SU-DHL-6 (cell line): Measurements from ENCODE around the gene EFNA4.

Source experiments
- H2AFZ ChIP-seq: fragments of 200-600 bp; sonication (generic); 2 replicates; pipeline ENCODE4 v1.6.1; 2014; ENCODE audit warnings: low read depth, mild to moderate bottlenecking, moderate library complexity, mixed read lengths, antibody characterized with exemption, low read length; ENCODE audit not compliant: severe bottlenecking
- H3F3A ChIP-seq: fragments of 200-600 bp; shearing (Covaris generic); 2 replicates; pipeline ENCODE4 v1.6.0; 2016; ENCODE audit warnings: antibody characterized with exemption, mild to moderate bottlenecking; ENCODE audit not compliant: insufficient read depth
- H3K27ac ChIP-seq: fragments of 200-600 bp; sonication (generic); 2 replicates; pipeline ENCODE4 v1.5.1; 2016; ENCODE audit warnings: low read depth, mild to moderate bottlenecking, low read length, moderate library complexity, mixed read lengths
- H3K27me3 ChIP-seq: fragments of 200-600 bp; sonication (generic), shearing (Covaris generic); 2 replicates; pipeline ENCODE4 v1.6.0; 2014; ENCODE audit warnings: mild to moderate bottlenecking, low read length
- H3K36me3 ChIP-seq: fragments of 200-600 bp; sonication (generic); 2 replicates; pipeline ENCODE4 v1.6.1; 2014; ENCODE audit warnings: mild to moderate bottlenecking, low read length, mixed read lengths
- H3K4me2 ChIP-seq: fragments of 300-600, 200-600 bp; shearing (Covaris generic), sonication (generic); 2 replicates; pipeline ENCODE4 v1.6.0; 2014; ENCODE audit warnings: low read length, low read depth, mild to moderate bottlenecking; ENCODE audit not compliant: poor library complexity, severe bottlenecking
- H3K4me3 ChIP-seq: fragments of 200-600 bp; sonication (generic); 2 replicates; pipeline ENCODE4 v1.5.1; 2014; ENCODE audit warnings: antibody characterized with exemption, low read length, mild to moderate bottlenecking, mixed read lengths; ENCODE audit not compliant: insufficient read depth, poor library complexity, severe bottlenecking
- H3K79me2 ChIP-seq: fragments of 200-600 bp; sonication (generic); 2 replicates; pipeline ENCODE4 v1.6.1; 2014; ENCODE audit warnings: mild to moderate bottlenecking, low read length, moderate library complexity; ENCODE audit not compliant: insufficient read depth
- H3K9ac ChIP-seq: fragments of 200-600 bp; sonication (generic); 2 replicates; pipeline ENCODE4 v1.7.0; 2014; ENCODE audit warnings: mild to moderate bottlenecking, low read length
- H3K9me2 ChIP-seq: fragments of 200-600 bp; sonication (generic); replicated peaks from 2 replicates; pipeline ENCODE4 v1.6.1; 2014; ENCODE audit warnings: low read length; ENCODE audit not compliant: insufficient read depth
- H3K9me3 ChIP-seq: fragments of 200-600 bp; sonication (generic); 2 replicates; pipeline ENCODE4 v1.6.1; 2014; ENCODE audit warnings: low read length, mixed read lengths; ENCODE audit not compliant: insufficient read depth
- H4K20me1 ChIP-seq: fragments of 200-600 bp; sonication (generic); 2 replicates; pipeline ENCODE4 v1.6.1; 2014; ENCODE audit warnings: low read depth, mild to moderate bottlenecking, antibody characterized with exemption, low read length, moderate library complexity, mixed read lengths
- CTCF ChIP-seq: fragments of 200-600 bp; sonication (generic); IDR thresholded peaks from one replicate; pipeline ENCODE4 v1.5.1; 2017; ENCODE audit warnings: antibody characterized with exemption, mild to moderate bottlenecking, low read length, moderate library complexity; ENCODE audit not compliant: insufficient read depth, poor library complexity, severe bottlenecking
- EZH2phosphoT487 ChIP-seq: fragments of 200-600 bp; sonication (generic), shearing (Covaris generic); conservative IDR thresholded peaks from 2 replicates; pipeline ENCODE4 v1.6.1; 2018; ENCODE audit warnings: mild to moderate bottlenecking, antibody characterized with exemption, low read length, moderate library complexity, mixed read lengths

EFNA4 gene

GRCh38 chr1:155040358-155041093 is 23.0 kb upstream of the EFNA4 start:
- no peaks in the 10 kb centered on the region for H3K36me3 ChIP-seq
- TF ChIP-seq EZH2phosphoT487 (no peak), CTCF (no peak)
- no peak overlapping the region for H3K4me2 ChIP-seq
- no peak overlapping the region for H2AFZ ChIP-seq
- no peak overlapping the region for H3K9ac ChIP-seq
- H3K9me2 ChIP-seq, result no peaks in the 10 kb centered on the region
- H4K20me1 ChIP-seq, result no peaks in the 10 kb centered on the region
- H3K4me3 ChIP-seq, result no peak overlapping the region
- no peak overlapping the region for H3K27ac ChIP-seq
- no peaks in the 10 kb centered on the region for H3F3A ChIP-seq
- no peaks in the 10 kb centered on the region for H3K79me2 ChIP-seq
- no peaks in the 10 kb centered on the region for H3K9me3 ChIP-seq
- no peaks in the 10 kb centered on the region for H3K27me3 ChIP-seq

- no peak overlapping the region for H3K4me2 ChIP-seq
- no peak overlapping the region for H3K4me3 ChIP-seq
- H3K79me2 ChIP-seq, result no peaks in the 10 kb centered on the region
- no peaks in the 10 kb centered on the region for H4K20me1 ChIP-seq
- no peaks in the 10 kb centered on the region for H3K27me3 ChIP-seq
- no peaks in the 10 kb centered on the region for H3F3A ChIP-seq
- H2AFZ ChIP-seq, result no peak overlapping the region
- H3K9ac ChIP-seq, result no peak overlapping the region
- no peak overlapping the region for H3K27ac ChIP-seq
- H3K9me3 ChIP-seq, result no peaks in the 10 kb centered on the region
- no peaks in the 10 kb centered on the region for H3K36me3 ChIP-seq
- H3K9me2 ChIP-seq, result no peaks in the 10 kb centered on the region
- TF ChIP-seq CTCF (no peak), EZH2phosphoT487 (no peak)
These were observed 20.8 kb upstream of the EFNA4 start for GRCh38 chr1:155042789-155043188.

GRCh38 chr1:155043301-155043702 is 20.2 kb upstream of the EFNA4 start:
- TF ChIP-seq CTCF, result no peak
- no peak for TF ChIP-seq EZH2phosphoT487
- Histone ChIP-seq H3K4me2 (no peak overlapping the region), H3K27me3 (no peaks in the 10 kb centered on the region), H3K9me2 (no peaks in the 10 kb centered on the region), H2AFZ (no peak overlapping the region), H3K27ac (no peak overlapping the region), H4K20me1 (no peaks in the 10 kb centered on the region), H3F3A (no peaks in the 10 kb centered on the region), H3K36me3 (no peaks in the 10 kb centered on the region), H3K79me2 (no peaks in the 10 kb centered on the region), H3K9ac (no peak overlapping the region), H3K9me3 (no peaks in the 10 kb centered on the region), H3K4me3 (no peak overlapping the region)
